SK-N-MC (cell line): ENCODE measurements around the gene UNKL.

ENCODE experiments used
- EZH2 ChIP-seq: fragments of 200-600 bp; sonication (generic); IDR thresholded peaks from one replicate; pipeline ENCODE4 v1.6.1; 2017; ENCODE audit warnings: antibody characterized with exemption
- POLR2AphosphoS5 ChIP-seq: IDR thresholded peaks from 2 replicates; pipeline ENCODE4 v1.6.1; 2012; ENCODE audit warnings: mild to moderate bottlenecking, low read depth, low read length, borderline replicate concordance

DNA sequence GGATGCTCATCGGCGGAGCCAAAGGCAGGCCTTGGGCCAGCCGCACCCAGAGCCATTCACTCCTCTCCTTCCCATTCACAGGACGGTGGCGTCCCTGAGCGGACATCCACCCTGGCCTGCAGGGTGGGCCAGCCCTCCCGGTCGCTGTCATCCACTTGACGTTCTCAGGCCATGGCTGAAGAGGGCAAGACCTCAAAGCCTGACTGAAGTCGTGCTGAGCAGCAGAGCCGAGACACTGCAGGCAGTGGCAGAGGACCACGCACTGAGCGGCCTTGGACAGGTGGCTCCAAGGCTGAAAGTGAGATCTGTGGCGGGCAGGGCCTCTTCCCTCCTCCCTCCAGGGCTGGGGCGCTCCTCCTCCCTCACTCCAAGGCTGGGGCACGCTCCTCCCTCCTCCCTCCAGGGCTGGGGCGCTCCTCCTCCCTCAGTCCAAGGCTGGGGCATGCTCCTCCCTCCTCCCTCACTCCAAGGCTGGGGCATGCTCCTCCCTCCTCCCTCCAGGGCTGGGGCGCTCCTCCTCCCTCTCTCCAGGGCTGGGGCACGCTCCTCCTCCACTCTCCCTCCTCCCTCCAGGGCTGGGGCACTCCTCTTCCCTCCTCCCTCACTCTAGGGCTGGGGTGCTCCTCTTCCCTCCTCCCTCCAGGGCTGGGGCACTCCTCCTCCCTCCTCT lies 38.6 kb downstream of the UNKL start:
- TF ChIP-seq EZH2 = no peak
- no peak for TF ChIP-seq POLR2AphosphoS5
